Kidney (tissue), 14 donors: ENCODE data around the gene BICD2. TPM values are rescaled to one million over a fixed set of nuclear protein-coding genes. Genes with fewer than 3 reads are reported as not detected.

ENCODE experiments used
- DNase-seq, 5 donors: peaks; one replicate each; pipeline ENCODE4 v3.0.0-alpha.2; 2013 to 2020
- FAIRE-seq: peaks from 2 replicates; lab custom pipeline; 2012; peaks lifted over from hg19 to GRCh38; lab: Jason Lieb, UNC
- H3K27ac ChIP-seq, 2 donors: one replicate each; pipeline ENCODE4 v1.7.0; 2013; ENCODE audit warnings: low read depth in 2 of 2, low read length in 2 of 2, inconsistent platforms in 1 of 2
- H3K27me3 ChIP-seq: one replicate; pipeline ENCODE4 v1.7.1; 2013; ENCODE audit warnings: low read length, inconsistent platforms; ENCODE audit not compliant: control insufficient read depth, insufficient read depth
- H3K36me3 ChIP-seq, 3 donors: one replicate each; pipeline versions ENCODE4 v1.7.0 to v1.7.1; 2013; ENCODE audit warnings: low read length in 3 of 3, control low read depth in 1 of 3, inconsistent platforms in 1 of 3; ENCODE audit not compliant: insufficient read depth in 3 of 3, control insufficient read depth in 2 of 3
- H3K4me1 ChIP-seq, 3 donors: one replicate each; pipeline versions ENCODE4 v1.7.0 to v1.7.1; 2013; ENCODE audit warnings: low read length in 3 of 3, inconsistent platforms in 1 of 3, low read depth in 1 of 3; ENCODE audit not compliant: control insufficient read depth in 2 of 3, insufficient read depth in 2 of 3
- H3K4me3 ChIP-seq, 3 donors: one replicate each; pipeline versions ENCODE4 v1.7.0 to v1.8.1; 2013; ENCODE audit warnings: low read length in 3 of 3, control low read depth in 1 of 3, inconsistent platforms in 1 of 3
- H3K9ac ChIP-seq, 3 donors: one replicate each; pipeline versions ENCODE4 v1.7.0 to v1.7.1; 2013; ENCODE audit warnings: low read length in 3 of 3, control low read depth in 1 of 3, inconsistent platforms in 1 of 3
- H3K9me3 ChIP-seq, 3 donors: one replicate each; pipeline versions ENCODE4 v1.7.0 to v1.7.1; 2013; ENCODE audit warnings: low read length in 3 of 3, control low read depth in 1 of 3, inconsistent platforms in 1 of 3; ENCODE audit not compliant: control insufficient read depth in 2 of 3, insufficient read depth in 1 of 3
- CTCF ChIP-seq: IDR thresholded peaks from 3 replicates; pipeline ENCODE4 v1.5.1; 2012; ENCODE audit warnings: mild to moderate bottlenecking, moderate library complexity, borderline replicate concordance; ENCODE audit not compliant: insufficient read depth; ENCODE audit errors: extremely low read depth
- intact Hi-C: fragments of 100-400 bp; cut with DNase I; formaldehyde crosslinking; loops from one replicate; pipeline ENCODE4 v1.11.1; 2022
- polyA plus RNA-seq: library from polyadenylated mRNA; stranded (reverse); fragments of 350-450 nt; fragmentation: Illumina TruSeq; extraction: RNeasy Lipid Tissue Mini Kit (QIAGEN cat#74804); gene quantifications from one replicate; pipeline ENCODE4 v1.2.3, GENCODE V29; 2014; ENCODE audit warnings: low read depth, low replicate concordance; ENCODE audit not compliant: insufficient read depth
- total RNA-seq: library from RNA; stranded (reverse); fragmentation: NEBNext Ultra II Directional; extraction: Animal tissue kit (Norgen Biotek cat#: 25700); gene quantifications from one replicate; pipeline ENCODE4 v1.2.1, GENCODE V29; 2021
- donor health status: control.
- donor health status: control.
- donor health status: control.
- donor health status: control.
- donor health status: control.
- donor health status: DM: yes; HTN: yes; CAD: no.
- donor health status: Normal renal cell carcinoma (clear cell type).

BICD2 gene
- total and polyA plus RNA-seq, 2 donors from 2014 or later = 10.0 to 25.2 TPM

DNA sequence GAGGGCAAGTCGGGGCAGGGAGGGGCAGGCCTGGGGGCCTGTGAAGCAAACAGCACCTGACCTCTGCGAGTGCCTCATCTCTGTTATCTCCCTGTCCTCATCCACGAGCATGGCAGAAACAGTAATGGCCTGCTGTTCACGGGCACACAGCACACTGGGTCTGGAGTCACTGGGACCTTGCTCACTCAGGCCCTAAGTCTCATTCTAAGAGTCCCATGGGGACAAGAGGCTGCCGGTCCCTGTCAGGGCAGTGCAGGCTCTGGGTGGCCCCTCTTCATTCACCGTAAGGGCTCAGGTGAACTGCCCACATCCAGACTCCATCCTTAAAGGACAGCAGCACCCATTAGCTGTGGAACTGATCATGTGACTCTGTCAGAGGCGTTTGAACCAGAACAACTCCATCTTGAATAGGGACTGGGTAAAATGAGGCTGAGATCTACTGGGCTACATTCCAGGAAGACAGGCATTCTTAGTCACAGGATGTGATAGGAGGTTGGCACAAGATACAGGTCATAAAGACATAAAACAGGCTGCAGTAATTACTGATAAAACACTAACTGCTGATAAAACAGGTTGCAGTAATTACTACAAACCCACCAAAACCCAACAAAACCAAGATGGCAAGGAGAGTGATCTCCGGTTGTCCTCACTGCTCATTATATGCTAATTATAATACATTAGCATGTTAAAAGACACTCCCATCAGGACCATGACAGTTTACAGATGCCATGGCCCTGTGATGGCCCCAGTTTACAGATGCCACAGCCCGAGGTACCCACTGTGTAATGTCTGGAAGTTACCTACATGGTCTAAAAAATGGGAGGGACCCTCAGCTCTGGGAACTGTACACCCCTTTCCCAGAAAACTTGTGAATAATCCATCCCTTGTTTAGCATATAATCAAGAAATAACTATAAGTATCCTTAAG is 28.7 kb downstream of the BICD2 start:
- H3K4me1 ChIP-seq = peaks cover 0 to 21% (median 12%) of the 10 kb centered on the region in 3 donors

DNA sequence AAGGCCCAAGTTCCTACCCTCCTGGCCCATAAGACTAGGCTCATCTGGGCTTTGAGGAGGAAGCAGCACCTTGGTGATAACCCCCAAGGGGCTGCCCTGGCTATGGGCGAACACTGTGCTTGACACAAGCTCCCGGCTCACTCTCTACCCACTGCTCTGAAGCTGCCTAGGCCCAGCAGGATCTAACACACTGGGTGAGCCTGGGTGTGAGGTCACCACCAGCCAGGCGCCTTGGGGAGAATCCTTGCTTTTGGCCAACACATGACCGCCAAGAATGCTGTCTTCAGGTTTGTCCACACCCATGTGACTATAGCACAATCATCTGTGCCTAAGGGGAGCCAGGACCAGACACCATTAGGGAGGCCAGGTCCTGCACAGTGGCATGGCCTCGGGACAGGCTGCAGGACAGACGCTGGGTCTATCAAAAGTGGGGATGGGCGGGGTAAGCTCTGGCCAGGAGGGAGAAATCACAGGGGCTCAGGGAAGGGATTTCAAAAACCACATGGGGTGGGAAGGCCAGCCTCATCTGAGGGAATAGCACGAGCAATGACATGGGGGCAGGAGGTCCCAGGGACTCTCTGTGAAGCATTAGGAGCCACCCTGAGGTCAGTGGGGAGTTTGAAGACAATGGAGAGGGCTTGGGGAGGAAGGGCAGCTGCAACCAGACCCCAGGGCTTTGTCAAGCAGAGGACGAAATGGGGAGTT is 29.6 kb downstream of the BICD2 start:
- FAIRE-seq = no peak
- no peak overlapping the region for H3K27ac ChIP-seq

More for the DNA sequence above, 28.7 kb downstream of the BICD2 start:
- Histone ChIP-seq H3K9me3 (no peaks in the 10 kb centered on the region), H3K27ac (no peak overlapping the region), H3K36me3 (no peaks in the 10 kb centered on the region), H3K27me3 (no peaks in the 10 kb centered on the region), H3K9ac (no peak overlapping the region), H3K4me3 (no peak overlapping the region)
- intact Hi-C loops = no loop called here
- no peak for DNase-seq
- TF ChIP-seq CTCF = no peak
- FAIRE-seq = no peak

GRCh38 chr9:92730897-92731296 is 33.7 kb downstream of the BICD2 start:
- H3K9ac ChIP-seq = no peak overlapping the region
- no peaks in the 10 kb centered on the region for H3K27me3 ChIP-seq
- H3K36me3 ChIP-seq = peaks cover 2 to 22% (median 8%) of the 10 kb centered on the region in 3 donors
- H3K9me3 ChIP-seq = no peaks in the 10 kb centered on the region
- no peak for TF ChIP-seq CTCF
- H3K27ac ChIP-seq = no peak overlapping the region
- no peak overlapping the region for H3K4me3 ChIP-seq
- no peak for FAIRE-seq
- intact Hi-C loops = no loop called here
- peaks cover 0 to 12% (median 0%) of the 10 kb centered on the region in 3 donors for H3K4me1 ChIP-seq
- peak in 2 of 5 donors; percentile 6 to 59 for DNase-seq

More for the DNA sequence above, 29.6 kb downstream of the BICD2 start:
- H3K9ac ChIP-seq = no peak overlapping the region
- H3K27me3 ChIP-seq = no peaks in the 10 kb centered on the region
- peaks cover 0 to 17% (median 8%) of the 10 kb centered on the region in 3 donors for H3K4me1 ChIP-seq
- H3K9me3 ChIP-seq = no peaks in the 10 kb centered on the region
- H3K36me3 ChIP-seq = no peaks in the 10 kb centered on the region
- intact Hi-C loops = no loop called here
- DNase-seq = no peak
- TF ChIP-seq CTCF = no peak
- H3K4me3 ChIP-seq = no peak overlapping the region
